Measurements from ENCODE around the gene AFAP1.

DNA sequence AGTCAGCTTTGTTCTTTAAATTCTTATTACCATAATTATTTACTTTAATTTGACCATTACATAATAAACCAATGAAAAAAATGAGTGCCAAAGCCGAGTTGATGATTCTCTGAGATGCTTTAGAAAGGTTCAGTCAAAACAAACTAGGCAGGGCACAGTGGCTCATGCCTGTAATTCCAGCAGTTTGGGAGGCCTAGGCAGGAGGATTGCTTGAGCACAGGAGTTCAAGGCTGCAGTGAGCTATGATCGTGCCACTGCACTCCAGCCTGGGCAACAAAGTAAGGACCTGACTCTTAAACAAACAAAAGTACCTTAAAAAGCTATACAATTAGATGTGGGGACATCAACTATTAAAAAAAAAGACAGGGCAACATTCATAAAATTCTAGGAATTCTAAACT lies 75.0 kb downstream of the AFAP1 start:
- TF ChIP-seq SIX5 (IDR thresholded peaks at IDR 0.05; ENCODE audit: low read depth, low read length) (no peak), EZH2 (IDR thresholded peaks at IDR 0.05; ENCODE audit: low read depth, low read length, severe bottlenecking) (no peak), JUN (IDR thresholded peaks at IDR 0.05; ENCODE audit: low read depth, low read length) (no peak), MAFK (IDR thresholded peaks at IDR 0.05; ENCODE audit: low read depth, low read length) (no peak), FOSL1 (IDR thresholded peaks at IDR 0.05; ENCODE audit: insufficient read depth, low read depth, low read length) (no peak), POLR2A (IDR thresholded peaks at IDR 0.05; ENCODE audit: control extremely low read depth in 1 of 2, low read depth in 2 of 2, low read length in 2 of 2) (no peak), SRF (IDR thresholded peaks at IDR 0.05; ENCODE audit: low read depth, low read length) (no peak), CTCF (IDR thresholded peaks at IDR 0.05; ENCODE audit: control extremely low read depth in 1 of 3, insufficient read depth in 1 of 3, low read depth in 1 of 3, low read length in 3 of 3) (no peak), HDAC6 (IDR thresholded peaks at IDR 0.05; ENCODE audit: low read depth, low read length) (no peak), BACH1 (IDR thresholded peaks at IDR 0.05; ENCODE audit: low read length) (no peak), TBP (IDR thresholded peaks at IDR 0.05; ENCODE audit: low read depth, low read length) (no peak), ZNF274 (IDR thresholded peaks at IDR 0.05; ENCODE audit: borderline replicate concordance, extremely low read depth, low read length) (no peak)

Data from H1 (cell line).